Liver (tissue), 9 donors: ENCODE data around the gene MBNL2. TPM values are rescaled to one million over a fixed set of nuclear protein-coding genes. Genes with fewer than 3 reads are reported as not detected.

ENCODE experiments used
- DNase-seq: peaks from one replicate; pipeline ENCODE4 v3.0.0-alpha.2; 2017; ENCODE audit warnings: low spot score
- H3K27ac ChIP-seq, 2 donors: one replicate each; pipeline ENCODE4 v1.7.0; 2013; ENCODE audit warnings: inconsistent platforms in 2 of 2, low read length in 2 of 2, control low read depth in 1 of 2, low read depth in 1 of 2, mild to moderate bottlenecking in 1 of 2
- H3K27me3 ChIP-seq, 4 donors: one replicate each; pipeline versions ENCODE4 v1.6.1 to v1.7.0; 2013; ENCODE audit warnings: low read length in 3 of 4, inconsistent platforms in 1 of 4, mild to moderate bottlenecking in 1 of 4, moderate library complexity in 1 of 4; ENCODE audit not compliant: control insufficient read depth in 4 of 4, insufficient read depth in 4 of 4
- H3K36me3 ChIP-seq, 4 donors: one replicate each; pipeline versions ENCODE4 v1.6.1 to v1.7.0; 2013; ENCODE audit warnings: low read length in 3 of 4, mild to moderate bottlenecking in 3 of 4, low read depth in 1 of 4, moderate library complexity in 1 of 4; ENCODE audit not compliant: control insufficient read depth in 4 of 4, insufficient read depth in 3 of 4
- H3K4me1 ChIP-seq, 4 donors: one replicate each; pipeline versions ENCODE4 v1.6.1 to v1.7.0; 2013; ENCODE audit warnings: low read length in 3 of 4, mild to moderate bottlenecking in 3 of 4, moderate library complexity in 1 of 4; ENCODE audit not compliant: control insufficient read depth in 4 of 4, insufficient read depth in 4 of 4
- H3K4me3 ChIP-seq, 3 donors: one replicate each; pipeline versions ENCODE4 v1.6.1 to v1.7.0; 2013; ENCODE audit warnings: low read length in 3 of 3, control low read depth in 1 of 3, low read depth in 1 of 3, mild to moderate bottlenecking in 1 of 3
- H3K9ac ChIP-seq, 2 donors: one replicate each; pipeline ENCODE4 v1.7.0; 2013; ENCODE audit warnings: low read length in 2 of 2, mild to moderate bottlenecking in 2 of 2, moderate library complexity in 2 of 2, control low read depth in 1 of 2, low read depth in 1 of 2
- H3K9me3 ChIP-seq, 4 donors: one replicate each; pipeline versions ENCODE4 v1.6.1 to v1.7.0; 2013; ENCODE audit warnings: low read length in 3 of 4; ENCODE audit not compliant: control insufficient read depth in 4 of 4
- EGR1 ChIP-seq, 2 donors: IDR thresholded peaks; 2 replicates each; pipeline ENCODE4 v1.6.1; 2016 to 2018; ENCODE audit warnings: antibody characterized with exemption in 2 of 2, low read depth in 2 of 2
- FOXA1 ChIP-seq: IDR thresholded peaks from 2 replicates; pipeline ENCODE4 v1.6.1; 2016; ENCODE audit warnings: antibody characterized with exemption
- FOXA2 ChIP-seq: IDR thresholded peaks from 2 replicates; pipeline ENCODE4 v1.6.1; 2016; ENCODE audit warnings: antibody characterized with exemption
- GABPA ChIP-seq, 2 donors: IDR thresholded peaks in 1 of 2; conservative IDR thresholded peaks in 1 of 2; 2 replicates each; pipeline ENCODE4 v1.6.1; 2016; ENCODE audit warnings: antibody characterized with exemption in 2 of 2, mild to moderate bottlenecking in 1 of 2, moderate library complexity in 1 of 2
- HNF4A ChIP-seq, 2 donors: conservative IDR thresholded peaks; 2 replicates each; pipeline ENCODE4 v1.6.1; 2016; ENCODE audit warnings: antibody characterized with exemption in 2 of 2, mild to moderate bottlenecking in 2 of 2
- HNF4G ChIP-seq: IDR thresholded peaks from 2 replicates; pipeline ENCODE4 v1.6.1; 2016; ENCODE audit warnings: antibody characterized with exemption
- JUND ChIP-seq, 2 donors: IDR thresholded peaks; 2 replicates each; pipeline ENCODE4 v1.6.1; 2016; ENCODE audit warnings: antibody characterized with exemption in 2 of 2
- NR2F2 ChIP-seq: IDR thresholded peaks from 2 replicates; pipeline ENCODE4 v1.6.1; 2016; ENCODE audit warnings: antibody characterized with exemption
- RAD21 ChIP-seq, 2 donors: IDR thresholded peaks; 2 replicates each; pipeline ENCODE4 v1.6.1; 2016; ENCODE audit warnings: antibody characterized with exemption in 2 of 2, mild to moderate bottlenecking in 2 of 2
- RXRA ChIP-seq, 2 donors: IDR thresholded peaks; 2 replicates each; pipeline ENCODE4 v1.6.1; 2017 to 2018; ENCODE audit warnings: antibody characterized with exemption in 2 of 2, mild to moderate bottlenecking in 1 of 2
- SP1 ChIP-seq: IDR thresholded peaks from 2 replicates; pipeline ENCODE4 v1.6.1; 2018; ENCODE audit warnings: antibody characterized with exemption, mild to moderate bottlenecking
- TAF1 ChIP-seq: conservative IDR thresholded peaks from 2 replicates; pipeline ENCODE4 v1.6.1; 2016; ENCODE audit warnings: antibody characterized with exemption, mild to moderate bottlenecking
- YY1 ChIP-seq: IDR thresholded peaks from 2 replicates; pipeline ENCODE4 v1.6.1; 2016; ENCODE audit warnings: antibody characterized with exemption, mild to moderate bottlenecking
- WGBS: extraction: QIAGEN DNeasy Blood & Tissue Kit; methylation state at CpG from one replicate; pipeline ENCODE4 v1.1.7; 2013; 5-methylcytosine and 5-hydroxymethylcytosine counted together
- polyA plus RNA-seq, 2 donors: library from polyadenylated mRNA; stranded (reverse) in 1 of 2; unstranded in 1 of 2; fragments of 200-250 nt in 1 of 2; fragments of >200 nt in 1 of 2; fragmentation: Nextera tagmentation in 1 of 2; extraction: Ambion mirVana in 1 of 2; gene quantifications; one replicate each; pipeline versions ENCODE4 v1.2.1 to v1.2.3, GENCODE V29; 2013 to 2015
- total RNA-seq, 2 donors: library from RNA; depleted of rRNA; stranded (reverse); fragments of >200 nt; gene quantifications; one replicate each; pipeline ENCODE4 v1.2.3, GENCODE V29; 2014
- TF ChIP-seq, protein P1 (sequence below): IDR thresholded peaks from 2 replicates; pipeline ENCODE4 v1.6.1; 2016; ENCODE audit warnings: antibody characterized with exemption
- TF ChIP-seq, protein P2 (sequence below): IDR thresholded peaks from 2 replicates; pipeline ENCODE4 v1.6.1; 2016; ENCODE audit warnings: antibody characterized with exemption
- TF ChIP-seq, protein P3 (sequence below): IDR thresholded peaks from 2 replicates; pipeline ENCODE4 v1.6.1; 2016; ENCODE audit warnings: antibody characterized with exemption
- TF ChIP-seq, protein P4 (sequence below): IDR thresholded peaks from 2 replicates; pipeline ENCODE4 v1.6.1; 2016; ENCODE audit warnings: antibody characterized with exemption, mild to moderate bottlenecking
- TF ChIP-seq, protein P5 (sequence below): fragments of 150-350 bp; IDR thresholded peaks from 2 replicates; pipeline ENCODE4 v1.5.1; 2017; ENCODE audit warnings: improper control_type of control experiment, low read depth, low read length; ENCODE audit not compliant: missing input control
- donor health status: healthy.
- donor health status: healthy.
- donor health status: healthy.
- donor health status: healthy.
- donor health status: healthy.

MBNL2 gene
- total and polyA plus RNA-seq, 4 donors = 16.0 to 49.6 (median 36.8) TPM

DNA sequence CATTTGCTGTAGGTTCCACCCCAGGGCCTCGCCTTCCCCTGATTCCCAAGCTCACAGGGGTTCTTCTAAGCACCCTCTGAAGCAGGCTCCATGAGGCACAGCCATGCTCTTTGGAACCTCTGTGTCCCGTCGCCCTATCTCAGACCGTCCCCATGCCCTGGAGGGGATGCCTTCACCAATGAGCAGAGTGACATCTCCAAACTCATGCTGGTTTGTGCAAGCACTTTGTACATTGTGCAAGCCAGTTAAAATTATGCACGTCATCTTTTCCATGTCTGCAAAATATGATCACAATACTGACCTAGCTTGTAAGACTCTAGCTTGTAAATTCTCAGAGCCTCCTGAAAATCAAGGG, 165.3 kb downstream of the MBNL2 start:
- no peaks in the 10 kb centered on the region for H3K4me1 ChIP-seq
- no peak overlapping the region for H3K4me3 ChIP-seq
- whole genome bisulfite sequencing = 90% methylated on average over 5 of the region's 5 CpGs
- no peak overlapping the region for H3K9ac ChIP-seq
- peaks cover 4 to 36% (median 21%) of the 10 kb centered on the region in 4 donors for H3K36me3 ChIP-seq
- no peaks in the 10 kb centered on the region for H3K27me3 ChIP-seq
- H3K9me3 ChIP-seq = no peaks in the 10 kb centered on the region
- DNase-seq = no peak
- no peak for TF ChIP-seq NR2F2
- TF ChIP-seq, protein P1, sequence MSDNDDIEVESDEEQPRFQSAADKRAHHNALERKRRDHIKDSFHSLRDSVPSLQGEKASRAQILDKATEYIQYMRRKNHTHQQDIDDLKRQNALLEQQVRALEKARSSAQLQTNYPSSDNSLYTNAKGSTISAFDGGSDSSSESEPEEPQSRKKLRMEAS = no peak
- no peak for TF ChIP-seq TAF1
- TF ChIP-seq FOXA1 = no peak
- no peak for TF ChIP-seq HNF4G
- TF ChIP-seq GABPA (IDR thresholded peaks at IDR 0.05 in 1 of 2, conservative IDR thresholded peaks at IDR 0.05 in 1 of 2) = no peak
- no peak for TF ChIP-seq RXRA (IDR thresholded peaks at IDR 0.05)
- TF ChIP-seq, protein P2, sequence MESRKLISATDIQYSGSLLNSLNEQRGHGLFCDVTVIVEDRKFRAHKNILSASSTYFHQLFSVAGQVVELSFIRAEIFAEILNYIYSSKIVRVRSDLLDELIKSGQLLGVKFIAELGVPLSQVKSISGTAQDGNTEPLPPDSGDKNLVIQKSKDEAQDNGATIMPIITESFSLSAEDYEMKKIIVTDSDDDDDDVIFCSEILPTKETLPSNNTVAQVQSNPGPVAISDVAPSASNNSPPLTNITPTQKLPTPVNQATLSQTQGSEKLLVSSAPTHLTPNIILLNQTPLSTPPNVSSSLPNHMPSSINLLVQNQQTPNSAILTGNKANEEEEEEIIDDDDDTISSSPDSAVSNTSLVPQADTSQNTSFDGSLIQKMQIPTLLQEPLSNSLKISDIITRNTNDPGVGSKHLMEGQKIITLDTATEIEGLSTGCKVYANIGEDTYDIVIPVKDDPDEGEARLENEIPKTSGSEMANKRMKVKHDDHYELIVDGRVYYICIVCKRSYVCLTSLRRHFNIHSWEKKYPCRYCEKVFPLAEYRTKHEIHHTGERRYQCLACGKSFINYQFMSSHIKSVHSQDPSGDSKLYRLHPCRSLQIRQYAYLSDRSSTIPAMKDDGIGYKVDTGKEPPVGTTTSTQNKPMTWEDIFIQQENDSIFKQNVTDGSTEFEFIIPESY = no peak
- no peak for TF ChIP-seq YY1
- TF ChIP-seq EGR1 (IDR thresholded peaks at IDR 0.05; ENCODE audit: low read depth in 2 of 2) = no peak
- no peak for TF ChIP-seq HNF4A (conservative IDR thresholded peaks at IDR 0.05)
- no peak for TF ChIP-seq RAD21 (IDR thresholded peaks at IDR 0.05)
- TF ChIP-seq, protein P3, sequence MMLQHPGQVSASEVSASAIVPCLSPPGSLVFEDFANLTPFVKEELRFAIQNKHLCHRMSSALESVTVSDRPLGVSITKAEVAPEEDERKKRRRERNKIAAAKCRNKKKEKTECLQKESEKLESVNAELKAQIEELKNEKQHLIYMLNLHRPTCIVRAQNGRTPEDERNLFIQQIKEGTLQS = no peak
- TF ChIP-seq, protein P4, sequence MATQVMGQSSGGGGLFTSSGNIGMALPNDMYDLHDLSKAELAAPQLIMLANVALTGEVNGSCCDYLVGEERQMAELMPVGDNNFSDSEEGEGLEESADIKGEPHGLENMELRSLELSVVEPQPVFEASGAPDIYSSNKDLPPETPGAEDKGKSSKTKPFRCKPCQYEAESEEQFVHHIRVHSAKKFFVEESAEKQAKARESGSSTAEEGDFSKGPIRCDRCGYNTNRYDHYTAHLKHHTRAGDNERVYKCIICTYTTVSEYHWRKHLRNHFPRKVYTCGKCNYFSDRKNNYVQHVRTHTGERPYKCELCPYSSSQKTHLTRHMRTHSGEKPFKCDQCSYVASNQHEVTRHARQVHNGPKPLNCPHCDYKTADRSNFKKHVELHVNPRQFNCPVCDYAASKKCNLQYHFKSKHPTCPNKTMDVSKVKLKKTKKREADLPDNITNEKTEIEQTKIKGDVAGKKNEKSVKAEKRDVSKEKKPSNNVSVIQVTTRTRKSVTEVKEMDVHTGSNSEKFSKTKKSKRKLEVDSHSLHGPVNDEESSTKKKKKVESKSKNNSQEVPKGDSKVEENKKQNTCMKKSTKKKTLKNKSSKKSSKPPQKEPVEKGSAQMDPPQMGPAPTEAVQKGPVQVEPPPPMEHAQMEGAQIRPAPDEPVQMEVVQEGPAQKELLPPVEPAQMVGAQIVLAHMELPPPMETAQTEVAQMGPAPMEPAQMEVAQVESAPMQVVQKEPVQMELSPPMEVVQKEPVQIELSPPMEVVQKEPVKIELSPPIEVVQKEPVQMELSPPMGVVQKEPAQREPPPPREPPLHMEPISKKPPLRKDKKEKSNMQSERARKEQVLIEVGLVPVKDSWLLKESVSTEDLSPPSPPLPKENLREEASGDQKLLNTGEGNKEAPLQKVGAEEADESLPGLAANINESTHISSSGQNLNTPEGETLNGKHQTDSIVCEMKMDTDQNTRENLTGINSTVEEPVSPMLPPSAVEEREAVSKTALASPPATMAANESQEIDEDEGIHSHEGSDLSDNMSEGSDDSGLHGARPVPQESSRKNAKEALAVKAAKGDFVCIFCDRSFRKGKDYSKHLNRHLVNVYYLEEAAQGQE = no peak
- no peak for TF ChIP-seq SP1
- no peak for TF ChIP-seq FOXA2
- TF ChIP-seq, protein P5, sequence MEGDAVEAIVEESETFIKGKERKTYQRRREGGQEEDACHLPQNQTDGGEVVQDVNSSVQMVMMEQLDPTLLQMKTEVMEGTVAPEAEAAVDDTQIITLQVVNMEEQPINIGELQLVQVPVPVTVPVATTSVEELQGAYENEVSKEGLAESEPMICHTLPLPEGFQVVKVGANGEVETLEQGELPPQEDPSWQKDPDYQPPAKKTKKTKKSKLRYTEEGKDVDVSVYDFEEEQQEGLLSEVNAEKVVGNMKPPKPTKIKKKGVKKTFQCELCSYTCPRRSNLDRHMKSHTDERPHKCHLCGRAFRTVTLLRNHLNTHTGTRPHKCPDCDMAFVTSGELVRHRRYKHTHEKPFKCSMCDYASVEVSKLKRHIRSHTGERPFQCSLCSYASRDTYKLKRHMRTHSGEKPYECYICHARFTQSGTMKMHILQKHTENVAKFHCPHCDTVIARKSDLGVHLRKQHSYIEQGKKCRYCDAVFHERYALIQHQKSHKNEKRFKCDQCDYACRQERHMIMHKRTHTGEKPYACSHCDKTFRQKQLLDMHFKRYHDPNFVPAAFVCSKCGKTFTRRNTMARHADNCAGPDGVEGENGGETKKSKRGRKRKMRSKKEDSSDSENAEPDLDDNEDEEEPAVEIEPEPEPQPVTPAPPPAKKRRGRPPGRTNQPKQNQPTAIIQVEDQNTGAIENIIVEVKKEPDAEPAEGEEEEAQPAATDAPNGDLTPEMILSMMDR = no peak
- no peak for TF ChIP-seq JUND (IDR thresholded peaks at IDR 0.05)
- H3K27ac ChIP-seq = peak overlapping the region in 1 of 2 donors; percentile 4

DNA sequence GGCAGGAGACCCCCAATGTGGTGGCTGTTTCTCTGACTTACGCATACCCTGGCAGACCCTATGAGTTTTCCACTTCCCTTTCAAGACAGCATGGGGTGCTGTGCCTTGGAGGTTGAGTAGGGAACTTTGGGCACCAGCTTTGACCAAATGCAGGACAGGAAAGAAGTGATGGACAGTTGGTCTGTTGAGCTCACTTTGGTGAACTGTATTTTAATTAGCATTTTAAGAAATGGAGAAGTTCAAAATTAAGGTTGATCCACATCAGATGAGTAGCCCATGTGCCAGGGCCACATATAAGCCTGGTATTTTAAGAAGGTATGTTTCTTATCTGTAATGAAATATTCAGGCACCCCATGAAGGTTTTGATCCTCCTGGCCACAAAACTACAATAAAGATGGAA, 165.8 kb downstream of the MBNL2 start:
- Histone ChIP-seq H3K36me3 (peaks cover 4 to 32% (median 21%) of the 10 kb centered on the region in 4 donors), H3K27ac (no peak overlapping the region), H3K9me3 (no peaks in the 10 kb centered on the region), H3K4me3 (no peak overlapping the region), H3K27me3 (no peaks in the 10 kb centered on the region), H3K4me1 (no peaks in the 10 kb centered on the region), H3K9ac (no peak overlapping the region)
- TF ChIP-seq, protein P3 = no peak
- TF ChIP-seq HNF4A (conservative IDR thresholded peaks at IDR 0.05) (no peak), EGR1 (IDR thresholded peaks at IDR 0.05; ENCODE audit: low read depth in 2 of 2) (no peak)
- 97% methylated on average over 1 of the region's 1 CpG for WGBS
- DNase-seq = no peak
